HS-27A (cell line): ENCODE results near the gene LRRC56.

Source experiments
- DNase-seq: peaks from one replicate; pipeline ENCODE4 v3.0.0-alpha.2; 2012; ENCODE audit warnings: low read depth, missing footprints

Gene LRRC56

DNA sequence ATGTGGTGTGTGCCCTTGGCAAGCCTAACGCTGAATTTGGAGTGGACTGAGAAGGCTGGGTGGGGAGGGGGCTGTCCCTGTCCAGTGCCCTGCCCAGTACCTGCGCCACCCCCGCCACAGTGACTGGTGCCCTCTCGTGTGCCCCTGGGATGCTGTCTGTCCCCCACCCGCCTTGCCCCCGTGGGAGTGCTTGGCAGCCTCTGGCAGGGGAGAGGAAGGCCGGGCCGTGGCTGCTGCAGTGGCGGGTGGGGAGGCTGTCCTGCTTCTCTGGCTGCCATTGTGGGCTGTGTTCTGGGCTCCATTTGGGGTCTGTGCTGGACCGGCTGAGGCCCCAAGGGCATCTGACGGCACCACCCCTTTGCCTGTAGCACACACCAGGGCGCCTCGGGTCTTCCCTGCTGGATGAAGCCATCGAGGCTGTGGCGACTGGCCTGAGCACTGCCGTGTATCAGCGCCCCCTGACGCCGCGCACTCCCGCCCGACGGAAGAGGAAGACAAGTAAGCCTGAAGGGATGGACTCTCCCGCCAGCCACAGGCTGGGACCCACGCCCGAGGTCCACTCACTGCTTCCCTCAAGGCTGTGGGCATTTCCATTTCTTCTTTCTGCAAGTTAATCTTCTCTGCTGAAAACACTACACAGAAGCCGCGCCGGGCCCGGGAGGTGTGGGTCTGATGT lies 60.8 kb downstream of the LRRC56 start:
- DNase-seq: no peak

DNA sequence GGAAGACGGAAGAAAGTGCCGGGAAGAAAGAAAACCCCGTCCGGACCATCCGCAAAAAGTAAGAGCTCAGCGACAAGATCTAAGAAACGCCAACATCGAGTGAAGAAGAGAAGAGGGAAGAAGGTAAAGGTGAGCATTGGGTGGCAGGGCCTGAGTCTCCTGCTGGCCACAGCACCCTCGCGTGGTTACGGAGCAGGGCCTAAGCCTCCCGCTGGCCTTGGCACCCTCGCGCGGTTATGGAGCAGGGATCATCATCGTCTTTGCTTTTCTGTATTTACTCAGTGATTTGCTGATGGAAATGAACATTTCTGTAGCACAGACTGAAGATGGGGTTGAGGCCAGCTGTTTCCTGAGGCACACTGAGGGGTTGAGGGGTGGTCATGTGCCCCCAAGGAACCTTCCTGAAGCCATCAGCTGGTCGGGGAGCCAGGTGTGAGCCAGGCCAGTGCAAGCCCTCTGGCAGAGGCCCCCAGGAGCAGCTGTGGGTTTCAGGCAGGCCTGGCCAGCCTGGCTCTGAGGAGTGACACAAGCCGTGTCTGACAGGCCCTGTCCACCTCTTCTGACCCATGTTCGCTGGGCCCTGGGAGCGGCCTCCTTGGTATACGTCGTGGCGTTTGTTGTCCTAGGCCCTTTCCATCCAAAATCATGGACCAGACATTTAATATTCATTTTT lies 64.4 kb downstream of the LRRC56 start:
- no peak for DNase-seq

DNA sequence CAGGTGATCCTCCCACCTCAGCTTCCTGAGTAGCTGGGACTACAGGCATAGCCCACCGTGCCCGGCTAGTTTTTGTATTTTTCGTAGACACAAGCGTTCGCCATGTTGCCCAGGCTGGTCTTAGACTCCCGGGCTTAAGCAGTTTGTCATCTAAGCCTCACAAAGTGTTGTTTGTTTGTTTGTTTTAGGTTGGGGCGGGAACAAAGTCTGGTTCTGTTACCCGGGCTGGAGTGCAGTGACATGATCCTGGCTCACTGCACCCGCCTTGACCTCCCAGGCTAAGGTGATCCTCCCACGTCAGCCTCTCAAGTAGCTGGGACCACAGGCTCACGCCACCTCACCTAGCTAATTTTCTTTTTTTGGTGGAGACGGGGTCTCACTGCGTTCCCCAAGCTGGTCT lies 65.8 kb downstream of the LRRC56 start:
- DNase-seq: no peak
